Gastroesophageal sphincter (tissue), 4 donors: ENCODE results near the gene CLN6. TPM values are rescaled to one million over a fixed set of nuclear protein-coding genes. Genes with fewer than 3 reads are reported as not detected.

Experiments used
- ATAC-seq: fragments of 150-250 bp; one replicate; pipeline ENCODE4 v1.9.1; 2016; ENCODE audit warnings: mild to moderate bottlenecking, moderate library complexity
- H3K27ac ChIP-seq, 4 donors: fragments of 200-600 bp; sonication (generic) in 3 of 4; 1 replicate in 3 of 4; 2 replicates in 1 of 4; pipeline ENCODE4 v1.5.1; 2016 to 2019
- H3K27me3 ChIP-seq: fragments of 200-600 bp; sonication (generic); one replicate; pipeline ENCODE4 v1.5.1; 2019
- H3K36me3 ChIP-seq, 2 donors: fragments of 200-600 bp; sonication (generic); one replicate each; pipeline ENCODE4 v1.5.1; 2019; ENCODE audit warnings: control low read depth in 1 of 2
- H3K4me1 ChIP-seq, 3 donors: fragments of 200-600 bp; sonication (generic); 1 replicate in 2 of 3; 2 replicates in 1 of 3; pipeline ENCODE4 v1.5.1; 2016 to 2019; ENCODE audit warnings: control low read depth in 2 of 3
- H3K4me3 ChIP-seq, 2 donors: fragments of 200-600 bp; sonication (generic); one replicate each; pipeline ENCODE4 v1.5.1; 2019; ENCODE audit warnings: mild to moderate bottlenecking in 1 of 2, moderate library complexity in 1 of 2
- H3K9me3 ChIP-seq, 3 donors: fragments of 200-600 bp; sonication (generic); one replicate each; pipeline ENCODE4 v1.5.1; 2017 to 2019; ENCODE audit warnings: control low read depth in 2 of 3
- CTCF ChIP-seq, 4 experiments: fragments of 200-600 bp in 2 of 4; fragments of 450-650 bp in 2 of 4; sonication (generic) in 1 of 4; IDR thresholded peaks; one replicate each; pipeline ENCODE4 v1.5.1; 2017 to 2019; ENCODE audit warnings: antibody characterized with exemption in 4 of 4, mild to moderate bottlenecking in 2 of 4, moderate library complexity in 2 of 4
- EP300 ChIP-seq: sonication (generic); formaldehyde crosslinking; IDR thresholded peaks from one replicate; pipeline ENCODE4 v1.6.1; 2017; ENCODE audit warnings: antibody characterized with exemption, mild to moderate bottlenecking
- POLR2A ChIP-seq, 2 donors: fragments of 450-650 bp; IDR thresholded peaks; one replicate each; pipeline ENCODE4 v1.6.1; 2017; ENCODE audit warnings: antibody characterized with exemption in 2 of 2, mild to moderate bottlenecking in 2 of 2, moderate library complexity in 1 of 2
- POLR2AphosphoS5 ChIP-seq: sonication (generic); formaldehyde crosslinking; IDR thresholded peaks from one replicate; pipeline ENCODE4 v1.6.1; 2017; ENCODE audit warnings: antibody characterized with exemption
- WGBS, 2 donors: methylation state at CpG; one replicate each; pipeline ENCODE4 v1.1.5; 2018; ENCODE audit warnings: low coverage in 1 of 2; 5-methylcytosine and 5-hydroxymethylcytosine counted together
- total RNA-seq, 4 donors: library from RNA; depleted of rRNA; stranded (reverse); fragments of >200 nt; gene quantifications; one replicate each; pipeline ENCODE4 v1.1.0, GENCODE V29; 2016

Gene CLN6
- total RNA-seq, 4 donors from 2014 or later, result 6.1 to 14.9 (median 13.3) TPM

- peaks cover 0 to 12% of the 10 kb centered on the region in 2 donors for H3K36me3 ChIP-seq
- peaks cover 0 to 40% (median 18%) of the 10 kb centered on the region in 3 donors for H3K4me1 ChIP-seq
- H3K27ac ChIP-seq, result peak overlapping the region in 1 of 4 donors; percentile 13
- WGBS, 2 donors, result no CpG with 5 or more reads among the region's 7 CpGs
- H3K4me3 ChIP-seq, result no peak overlapping the region
- no peaks in the 10 kb centered on the region for H3K27me3 ChIP-seq
- H3K9me3 ChIP-seq, result no peaks in the 10 kb centered on the region
- no peak for TF ChIP-seq CTCF (IDR thresholded peaks at IDR 0.05)
- ATAC-seq, result no peak
Observed at GRCh38 chr15:68209272-68209671, 20.3 kb downstream of the CLN6 start.

- no peak overlapping the region for H3K4me3 ChIP-seq
- H3K9me3 ChIP-seq, result no peaks in the 10 kb centered on the region
- peak overlapping the region in 1 of 4 donors; percentile 13 for H3K27ac ChIP-seq
- no peak for ATAC-seq
- peaks cover 0 to 6% of the 10 kb centered on the region in 2 donors for H3K36me3 ChIP-seq
- H3K27me3 ChIP-seq, result no peaks in the 10 kb centered on the region
- TF ChIP-seq CTCF (IDR thresholded peaks at IDR 0.05) (no peak), POLR2AphosphoS5 (no peak), EP300 (no peak), POLR2A (IDR thresholded peaks at IDR 0.05) (no peak)
- H3K4me1 ChIP-seq, result peaks cover 0 to 45% (median 24%) of the 10 kb centered on the region in 3 donors
- 82 to 100% methylated on average over 1 to 6 of the region's 13 CpGs for WGBS, 2 donors
Observed at GRCh38 chr15:68208636-68209240, 20.8 kb downstream of the CLN6 start.

- Histone ChIP-seq H3K4me1 (peaks cover 0 to 50% (median 27%) of the 10 kb centered on the region in 3 donors), H3K36me3 (peaks cover 0 to 6% of the 10 kb centered on the region in 2 donors), H3K27me3 (no peaks in the 10 kb centered on the region), H3K4me3 (no peak overlapping the region), H3K9me3 (no peaks in the 10 kb centered on the region), H3K27ac (peak overlapping the region in 1 of 4 donors; percentile 13)
- 86 to 94% methylated on average over 10 to 13 of the region's 16 CpGs for WGBS, 2 donors
- TF ChIP-seq EP300, result no peak
- TF ChIP-seq POLR2A (IDR thresholded peaks at IDR 0.05), result no peak
- ATAC-seq, result no peak
Observed at GRCh38 chr15:68208136-68208535, 21.4 kb downstream of the CLN6 start.

- no peak for ATAC-seq
Observed at GRCh38 chr15:68207176-68207935, 22.2 kb downstream of the CLN6 start.

More at GRCh38 chr15:68207176-68207935, 22.2 kb downstream of the CLN6 start:
- no peaks in the 10 kb centered on the region for H3K9me3 ChIP-seq
- H3K27me3 ChIP-seq, result no peaks in the 10 kb centered on the region
- peaks cover 0 to 6% of the 10 kb centered on the region in 2 donors for H3K36me3 ChIP-seq
- H3K27ac ChIP-seq, result no peak overlapping the region
- no peak overlapping the region for H3K4me3 ChIP-seq
- TF ChIP-seq EP300 (no peak), CTCF (IDR thresholded peaks at IDR 0.05) (no peak), POLR2A (IDR thresholded peaks at IDR 0.05) (no peak), POLR2AphosphoS5 (no peak)
- 92 to 95% methylated on average over 3 to 4 of the region's 12 CpGs for WGBS, 2 donors
- peaks cover 0 to 50% (median 27%) of the 10 kb centered on the region in 3 donors for H3K4me1 ChIP-seq
